CD14-positive monocyte (primary cell): ENCODE measurements around the gene TRABD2B. TPM values are rescaled to one million over a fixed set of nuclear protein-coding genes. Genes with fewer than 3 reads are reported as not detected.

Experiments
- DNase-seq, 3 donors: peaks; one replicate each; pipeline ENCODE4 v3.0.0-alpha.2; 2011 to 2022
- H2AFZ ChIP-seq: 2 replicates; pipeline ENCODE4 v1.6.0; 2012; ENCODE audit warnings: mild to moderate bottlenecking, low read depth, low read length, inconsistent platforms; ENCODE audit not compliant: insufficient read depth, poor library complexity, severe bottlenecking
- H3K27ac ChIP-seq, 2 donors: 1 replicate in 1 of 2; 2 replicates in 1 of 2; pipeline ENCODE4 v1.5.1; 2012 to 2013; ENCODE audit warnings: low read length in 2 of 2, control low read depth in 1 of 2, inconsistent platforms in 1 of 2, low read depth in 1 of 2, mild to moderate bottlenecking in 1 of 2
- H3K27me3 ChIP-seq, 2 donors: one replicate each; pipeline versions ENCODE4 v1.6.0 to v1.6.1; 2011 to 2013; ENCODE audit warnings: low read length in 2 of 2; ENCODE audit not compliant: control insufficient read depth in 2 of 2, insufficient read depth in 2 of 2
- H3K36me3 ChIP-seq, 2 donors: replicated peaks in 1 of 2; 1 replicate in 1 of 2; 2 replicates in 1 of 2; pipeline versions ENCODE4 v1.5.1 to v1.6.1; 2012 to 2013; ENCODE audit warnings: low read length in 2 of 2, control low read depth in 1 of 2, inconsistent platforms in 1 of 2, mild to moderate bottlenecking in 1 of 2; ENCODE audit not compliant: insufficient read depth in 2 of 2, control insufficient read depth in 1 of 2
- H3K4me1 ChIP-seq, 2 donors: 1 replicate in 1 of 2; 2 replicates in 1 of 2; pipeline versions ENCODE4 v1.5.1 to v1.6.1; 2012 to 2013; ENCODE audit warnings: low read length in 2 of 2, control low read depth in 1 of 2, inconsistent platforms in 1 of 2, mild to moderate bottlenecking in 1 of 2, moderate library complexity in 1 of 2; ENCODE audit not compliant: insufficient read depth in 2 of 2, control insufficient read depth in 1 of 2
- H3K4me2 ChIP-seq: replicated peaks from 2 replicates; pipeline ENCODE3; 2012; ENCODE audit warnings: low read length, moderate library complexity, mild to moderate bottlenecking; ENCODE audit not compliant: poor library complexity, severe bottlenecking; ENCODE audit errors: extremely low read depth
- H3K4me3 ChIP-seq, 3 experiments: fragments of 200-600 bp in 1 of 3; sonication (generic) in 1 of 3; replicated peaks in 1 of 3; 1 replicate in 2 of 3; 2 replicates in 1 of 3; pipeline ENCODE4 v1.5.1; 2011 to 2013; ENCODE audit warnings: low read length in 3 of 3, mild to moderate bottlenecking in 3 of 3, control low read depth in 2 of 3, low read depth in 2 of 3, inconsistent platforms in 1 of 3, moderate library complexity in 1 of 3
- H3K79me2 ChIP-seq: 2 replicates; pipeline ENCODE4 v1.6.0; 2012; ENCODE audit warnings: mild to moderate bottlenecking, control low read depth, inconsistent platforms, low read length, moderate library complexity; ENCODE audit not compliant: insufficient read depth
- H3K9ac ChIP-seq: 2 replicates; pipeline ENCODE4 v1.6.0; 2017; ENCODE audit warnings: low read length, mild to moderate bottlenecking; ENCODE audit not compliant: insufficient read depth, poor library complexity, severe bottlenecking
- H3K9me3 ChIP-seq, 2 donors: replicated peaks in 1 of 2; 1 replicate in 1 of 2; 2 replicates in 1 of 2; pipeline versions ENCODE4 v1.5.1 to v1.6.1; 2012 to 2013; ENCODE audit warnings: low read length in 2 of 2, control low read depth in 1 of 2; ENCODE audit not compliant: control insufficient read depth in 1 of 2, insufficient read depth in 1 of 2
- H4K20me1 ChIP-seq: 2 replicates; pipeline ENCODE4 v1.6.0; 2012; ENCODE audit warnings: mild to moderate bottlenecking, low read length, control low read depth, moderate library complexity; ENCODE audit not compliant: insufficient read depth
- H3K27ac Mint-ChIP-seq, 7 donors: one replicate each; pipeline ENCODE4 v1.8.0; 2020; ENCODE audit warnings: mild to moderate bottlenecking in 7 of 7, mixed read lengths in 7 of 7, moderate library complexity in 6 of 7, inconsistent platforms in 2 of 7
- H3K27me3 Mint-ChIP-seq, 3 donors: one replicate each; pipeline ENCODE4 v1.8.0; 2021 to 2022; ENCODE audit warnings: low read depth in 3 of 3, mild to moderate bottlenecking in 3 of 3, mixed read lengths in 3 of 3, moderate library complexity in 3 of 3, inconsistent platforms in 1 of 3
- H3K36me3 Mint-ChIP-seq, 2 donors: one replicate each; pipeline ENCODE4 v1.8.0; 2020; ENCODE audit warnings: mixed read lengths in 2 of 2, inconsistent platforms in 1 of 2, mild to moderate bottlenecking in 1 of 2
- H3K4me1 Mint-ChIP-seq: one replicate; pipeline ENCODE4 v1.8.0; 2020; ENCODE audit warnings: mild to moderate bottlenecking, mixed read lengths
- H3K4me3 Mint-ChIP-seq, 2 donors: one replicate each; pipeline ENCODE4 v1.8.0; 2020; ENCODE audit warnings: mild to moderate bottlenecking in 2 of 2, mixed read lengths in 2 of 2, moderate library complexity in 1 of 2
- H3K9me3 Mint-ChIP-seq, 7 donors: one replicate each; pipeline ENCODE4 v1.8.0; 2020 to 2022; ENCODE audit warnings: mixed read lengths in 7 of 7, mild to moderate bottlenecking in 6 of 7, moderate library complexity in 6 of 7, inconsistent platforms in 2 of 7
- CTCF ChIP-seq: fragments of 200-600 bp; IDR thresholded peaks from one replicate; pipeline ENCODE4 v1.8.0; 2022; ENCODE audit warnings: antibody characterized with exemption, mild to moderate bottlenecking
- WGBS: methylation state at CpG from one replicate; pipeline ENCODE4 v1.1.5; 2013; ENCODE audit warnings: missing lambda C conversion rate; ENCODE audit not compliant: insufficient coverage; 5-methylcytosine and 5-hydroxymethylcytosine counted together
- intact Hi-C, 2 donors: fragments of 100-400 bp; cut with micrococcal nuclease; formaldehyde crosslinking; loops; one replicate each; pipeline versions ENCODE4 v1.15.0 to v1.15.1; 2023
- polyA plus RNA-seq, 3 donors: library from polyadenylated mRNA; depleted of rRNA in 1 of 3; unstranded in 2 of 3; stranded (reverse) in 1 of 3; fragments of 300-500 nt in 2 of 3; fragments of >200 nt in 1 of 3; fragmentation: Illumina TruSeq in 2 of 3; gene quantifications; 1 replicate in 2 of 3; 2 replicates in 1 of 3; pipeline ENCODE4 v1.2.3, GENCODE V29; 2012 to 2021

The TRABD2B gene
- polyA plus RNA-seq, 3 donors, result not detected

DNA sequence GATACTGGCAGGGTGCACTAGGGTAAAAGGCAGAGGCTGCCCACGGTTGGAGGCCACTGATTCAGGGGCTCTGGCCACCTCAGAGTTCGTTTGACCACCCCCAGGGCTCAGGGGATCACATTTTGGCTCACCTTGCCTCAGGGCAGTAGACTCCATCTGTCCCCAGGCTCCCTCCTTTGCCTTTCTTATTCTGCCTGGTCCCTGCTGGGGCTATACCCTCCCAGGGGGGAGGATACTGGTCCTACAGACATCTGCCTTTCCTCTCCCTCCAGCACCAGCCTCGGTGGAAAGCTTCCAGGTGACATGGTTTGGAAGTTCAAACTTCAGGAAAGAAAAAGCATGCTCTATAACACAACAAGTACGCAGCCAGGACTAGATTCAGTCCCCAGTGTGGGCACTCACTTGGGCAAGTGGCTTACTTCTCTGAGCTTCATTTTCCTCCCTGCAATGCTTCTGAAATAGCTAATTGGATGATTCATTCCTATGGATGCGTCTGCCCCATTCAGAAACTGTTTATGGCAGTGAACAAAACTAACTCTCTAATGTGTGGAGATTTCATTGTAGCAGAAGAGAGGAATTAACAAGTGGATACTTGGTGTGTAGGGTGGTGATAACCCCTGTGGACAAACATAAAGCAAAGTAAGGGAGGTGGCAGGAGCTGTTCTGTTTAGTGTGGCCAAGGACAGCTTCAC, 154.8 kb downstream of the TRABD2B start:
- Histone ChIP-seq H3K27me3 (peaks cover 0 to 4% of the 10 kb centered on the region in 2 donors), H3K4me1 (no peaks in the 10 kb centered on the region), H3K4me3 (no peak overlapping the region), H3K9me3 (no peaks in the 10 kb centered on the region), H4K20me1 (no peaks in the 10 kb centered on the region), H3K27ac (no peak overlapping the region), H2AFZ (no peak overlapping the region), H3K4me2 (no peak overlapping the region), H3K79me2 (no peaks in the 10 kb centered on the region), H3K9ac (no peak overlapping the region), H3K36me3 (no peaks in the 10 kb centered on the region)
- H3K4me1 Mint-ChIP-seq, result no peaks in the 10 kb centered on the region
- no peak for TF ChIP-seq CTCF
- peaks cover 0 to 2% (median 0%) of the 10 kb centered on the region in 7 donors for H3K9me3 Mint-ChIP-seq
- no peaks in the 10 kb centered on the region for H3K36me3 Mint-ChIP-seq
- H3K4me3 Mint-ChIP-seq, result no peak overlapping the region
- 43% methylated on average over 4 of the region's 5 CpGs for WGBS
- intact Hi-C loops, result no loop called here
- H3K27me3 Mint-ChIP-seq, result peaks cover 7 to 15% (median 10%) of the 10 kb centered on the region in 3 donors
- H3K27ac Mint-ChIP-seq, result no peak overlapping the region
- DNase-seq, result no peak

DNA sequence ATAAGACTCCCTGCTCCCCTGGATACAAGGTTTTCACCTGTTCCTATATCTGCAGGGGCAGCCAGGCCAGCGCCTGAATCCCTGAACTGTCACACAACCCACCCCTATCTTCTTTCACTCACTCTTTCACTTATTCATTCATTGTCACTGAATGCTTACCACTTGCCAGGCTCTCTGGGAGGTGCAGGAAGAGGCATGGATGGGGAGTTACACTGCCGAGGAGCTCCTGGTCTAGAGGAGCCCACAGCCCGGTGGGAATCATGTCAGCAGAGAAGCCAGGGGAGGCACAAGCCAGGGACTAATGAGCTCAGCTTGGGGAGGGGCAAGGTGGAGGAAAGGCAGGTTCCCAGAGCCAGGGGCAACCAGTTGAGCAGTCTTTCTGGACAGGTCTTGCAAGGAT, 155.8 kb downstream of the TRABD2B start:
- Mint-ChIP-seq H3K9me3 (peaks cover 0 to 3% (median 0%) of the 10 kb centered on the region in 7 donors), H3K27me3 (peaks cover 7 to 15% (median 10%) of the 10 kb centered on the region in 3 donors), H3K4me3 (no peak overlapping the region), H3K36me3 (no peaks in the 10 kb centered on the region), H3K27ac (no peak overlapping the region), H3K4me1 (no peaks in the 10 kb centered on the region)
- Histone ChIP-seq H3K79me2 (no peaks in the 10 kb centered on the region), H3K4me1 (no peaks in the 10 kb centered on the region), H4K20me1 (no peaks in the 10 kb centered on the region), H3K27ac (no peak overlapping the region), H3K4me3 (no peak overlapping the region), H3K36me3 (no peaks in the 10 kb centered on the region), H3K9ac (no peak overlapping the region), H3K9me3 (no peaks in the 10 kb centered on the region), H3K27me3 (peaks cover 0 to 4% of the 10 kb centered on the region in 2 donors), H3K4me2 (no peak overlapping the region), H2AFZ (no peak overlapping the region)
- DNase-seq, result no peak
- WGBS, result 94% methylated on average over 3 of the region's 3 CpGs
- TF ChIP-seq CTCF, result no peak
- intact Hi-C loops, result no loop called here
